Keratinocyte (primary cell): Measurements from ENCODE around the gene EMB.

ENCODE experiments used
- EZH2 ChIP-seq: IDR thresholded peaks from one replicate; pipeline ENCODE4 v1.6.1; 2012; ENCODE audit warnings: inconsistent platforms, mild to moderate bottlenecking, low read length, moderate library complexity
- TF ChIP-seq, protein P1 (sequence below), 3 experiments: IDR thresholded peaks in 1 of 3; conservative IDR thresholded peaks in 1 of 3; optimal IDR thresholded peaks in 1 of 3; 2 replicates in 2 of 3; 3 replicates in 1 of 3; pipeline versions ENCODE3 to v1.5.1; 2011; ENCODE audit warnings: low read length in 3 of 3, mild to moderate bottlenecking in 3 of 3, moderate library complexity in 2 of 3, control low read depth in 1 of 3, inconsistent platforms in 1 of 3; ENCODE audit not compliant: insufficient read depth in 2 of 3; ENCODE audit errors: extremely low read depth in 1 of 3

DNA sequence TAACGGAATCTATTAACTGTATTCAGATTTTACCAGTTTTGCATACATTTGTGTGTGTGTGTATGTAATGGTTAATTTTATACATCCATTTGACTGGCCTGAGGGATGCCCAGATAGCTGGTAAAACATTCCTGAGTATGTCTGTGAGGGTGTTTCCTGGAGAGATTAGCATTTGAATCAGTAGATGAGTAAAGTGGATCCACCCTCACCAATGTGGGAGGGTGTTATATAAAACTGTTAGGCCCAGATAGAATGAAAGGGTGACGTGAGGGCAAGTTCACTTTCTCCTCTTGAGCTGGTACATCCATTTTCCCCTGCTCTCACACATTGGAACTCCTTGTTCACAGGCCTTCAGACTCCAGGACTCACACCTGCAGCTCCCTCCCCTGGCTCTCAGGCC is 88.7 kb downstream of the EMB start:
- TF ChIP-seq, protein P1, sequence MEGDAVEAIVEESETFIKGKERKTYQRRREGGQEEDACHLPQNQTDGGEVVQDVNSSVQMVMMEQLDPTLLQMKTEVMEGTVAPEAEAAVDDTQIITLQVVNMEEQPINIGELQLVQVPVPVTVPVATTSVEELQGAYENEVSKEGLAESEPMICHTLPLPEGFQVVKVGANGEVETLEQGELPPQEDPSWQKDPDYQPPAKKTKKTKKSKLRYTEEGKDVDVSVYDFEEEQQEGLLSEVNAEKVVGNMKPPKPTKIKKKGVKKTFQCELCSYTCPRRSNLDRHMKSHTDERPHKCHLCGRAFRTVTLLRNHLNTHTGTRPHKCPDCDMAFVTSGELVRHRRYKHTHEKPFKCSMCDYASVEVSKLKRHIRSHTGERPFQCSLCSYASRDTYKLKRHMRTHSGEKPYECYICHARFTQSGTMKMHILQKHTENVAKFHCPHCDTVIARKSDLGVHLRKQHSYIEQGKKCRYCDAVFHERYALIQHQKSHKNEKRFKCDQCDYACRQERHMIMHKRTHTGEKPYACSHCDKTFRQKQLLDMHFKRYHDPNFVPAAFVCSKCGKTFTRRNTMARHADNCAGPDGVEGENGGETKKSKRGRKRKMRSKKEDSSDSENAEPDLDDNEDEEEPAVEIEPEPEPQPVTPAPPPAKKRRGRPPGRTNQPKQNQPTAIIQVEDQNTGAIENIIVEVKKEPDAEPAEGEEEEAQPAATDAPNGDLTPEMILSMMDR (optimal IDR thresholded peaks at IDR 0.05 in 1 of 3, IDR thresholded peaks at IDR 0.05 in 1 of 3, conservative IDR thresholded peaks at IDR 0.05 in 1 of 3; ENCODE audit: extremely low read depth in 1 of 3, insufficient read depth in 2 of 3, low read length in 3 of 3), result no peak
- no peak for TF ChIP-seq EZH2
